Measurements from ENCODE around the gene VPREB3.

VPREB3 gene

GRCh38 chr22:23722724-23723123, 31.5 kb downstream of the VPREB3 start:
- no peak for DNase-seq

- DNase-seq, result no peak
Observed at GRCh38 chr22:23722160-23722559, 32.1 kb downstream of the VPREB3 start.

GRCh38 chr22:23720855-23721254, 33.4 kb downstream of the VPREB3 start:
- no peak for DNase-seq

GRCh38 chr22:23718371-23719165, 35.7 kb downstream of the VPREB3 start:
- no peak for DNase-seq

- DNase-seq, result peak; percentile 90
Observed at GRCh38 chr22:23716811-23717801, 37.1 kb downstream of the VPREB3 start.

GRCh38 chr22:23715806-23716375, 38.3 kb downstream of the VPREB3 start:
- DNase-seq, result no peak

GRCh38 chr22:23714596-23715578, 39.3 kb downstream of the VPREB3 start:
- no peak for DNase-seq

GRCh38 chr22:23713696-23714595, 40.3 kb downstream of the VPREB3 start:
- DNase-seq, result no peak

GRCh38 chr22:23712256-23712655, 42.0 kb downstream of the VPREB3 start:
- DNase-seq, result no peak

GRCh38 chr22:23709107-23709506, 45.1 kb downstream of the VPREB3 start:
- no peak for DNase-seq

- no peak for DNase-seq
Observed at GRCh38 chr22:23708270-23708669, 46.0 kb downstream of the VPREB3 start.

GRCh38 chr22:23705358-23705757, 48.9 kb downstream of the VPREB3 start:
- DNase-seq, result no peak

- DNase-seq, result no peak
Observed at GRCh38 chr22:23704829-23705228, 49.4 kb downstream of the VPREB3 start.

GRCh38 chr22:23704062-23704461, 50.2 kb downstream of the VPREB3 start:
- no peak for DNase-seq
